Measurements from ENCODE around the gene FAM81A. TPM values are rescaled to one million over a fixed set of nuclear protein-coding genes. Genes with fewer than 3 reads are reported as not detected.
"Not testable (repeated sequence)": the region's sequence is repeated elsewhere in the genome, so short reads cannot be mapped to it uniquely, and the experiment has no call there.

Gene FAM81A
- total RNA-seq, 1 donor from 2014 or later: 1.3 TPM

- Histone ChIP-seq H3K4me3 (no peak overlapping the region), H3K4me1 (no peaks in the 10 kb centered on the region), H3K27me3 (no peaks in the 10 kb centered on the region), H3K36me3 (no peaks in the 10 kb centered on the region), H3K27ac (no peak overlapping the region), H3K9me3 (no peaks in the 10 kb centered on the region)
- no peak for TF ChIP-seq CTCF (IDR thresholded peaks at IDR 0.05)
- DNase-seq (no peak), ATAC-seq (no peak)
- intact Hi-C loops (cut with DNase I): no loop called here
Measured at GRCh38 chr15:59521443-59521842, 83.5 kb downstream of the FAM81A start.

- H3K4me3 ChIP-seq: no peak overlapping the region
- ATAC-seq: no peak
- H3K27me3 ChIP-seq: no peaks in the 10 kb centered on the region
- H3K36me3 ChIP-seq: no peaks in the 10 kb centered on the region
- H3K27ac ChIP-seq: no peak overlapping the region
- intact Hi-C loops (cut with DNase I): no loop called here
- no peak for TF ChIP-seq CTCF (IDR thresholded peaks at IDR 0.05)
- H3K4me1 ChIP-seq: no peaks in the 10 kb centered on the region
- no peaks in the 10 kb centered on the region for H3K9me3 ChIP-seq
- no peak for DNase-seq
Measured at GRCh38 chr15:59522988-59523461, 85.0 kb downstream of the FAM81A start.

GRCh38 chr15:59523702-59524101 is 85.7 kb downstream of the FAM81A start:
- Histone ChIP-seq H3K36me3 (no peaks in the 10 kb centered on the region), H3K27me3 (no peaks in the 10 kb centered on the region), H3K9me3 (no peaks in the 10 kb centered on the region), H3K27ac (no peak overlapping the region), H3K4me3 (no peak overlapping the region), H3K4me1 (no peaks in the 10 kb centered on the region)
- no peak for DNase-seq
- ATAC-seq: no peak
- intact Hi-C loops (cut with DNase I): no loop called here
- no peak for TF ChIP-seq CTCF (IDR thresholded peaks at IDR 0.05)

- intact Hi-C loops (cut with DNase I): no loop called here
- H3K27me3 ChIP-seq: no peaks in the 10 kb centered on the region
- no peaks in the 10 kb centered on the region for H3K9me3 ChIP-seq
- TF ChIP-seq CTCF (IDR thresholded peaks at IDR 0.05): no peak
- H3K4me3 ChIP-seq: no peak overlapping the region
- peak; percentile 84 for ATAC-seq
- no peaks in the 10 kb centered on the region for H3K4me1 ChIP-seq
- no peak for DNase-seq
- no peak overlapping the region for H3K27ac ChIP-seq
- no peaks in the 10 kb centered on the region for H3K36me3 ChIP-seq
Measured at GRCh38 chr15:59524331-59524731, 86.3 kb downstream of the FAM81A start.

GRCh38 chr15:59526466-59526865 is 88.5 kb downstream of the FAM81A start:
- ATAC-seq; H3K9me3 ChIP-seq; H3K4me3 ChIP-seq; intact Hi-C loops (cut with DNase I); H3K27me3 ChIP-seq; DNase-seq; H3K4me1 ChIP-seq; H3K36me3 ChIP-seq; H3K27ac ChIP-seq: not testable (repeated sequence)

DNA sequence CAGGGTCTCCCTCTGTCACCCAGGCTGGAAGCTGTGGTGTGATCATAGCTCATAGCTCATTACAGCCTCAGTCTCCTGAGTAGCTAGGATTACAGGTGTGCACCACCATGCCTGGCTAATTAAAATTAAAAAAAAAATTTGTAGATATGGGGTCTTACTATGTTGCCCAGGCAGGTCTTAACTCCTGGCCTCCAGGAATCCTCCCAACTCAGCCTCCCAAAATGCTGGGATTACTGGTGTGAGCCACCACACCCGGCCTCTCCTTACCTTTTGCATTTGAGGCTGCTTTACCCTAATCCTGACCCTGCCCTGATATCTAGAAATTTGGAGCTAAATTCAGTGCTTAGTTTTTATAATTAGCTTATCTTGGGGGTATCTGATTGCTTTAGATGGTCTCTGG is 90.4 kb downstream of the FAM81A start:
- intact Hi-C loops (cut with DNase I): no loop called here
- no peaks in the 10 kb centered on the region for H3K27me3 ChIP-seq
- ATAC-seq: no peak

More for the DNA sequence above, 90.4 kb downstream of the FAM81A start:
- Histone ChIP-seq H3K36me3 (no peaks in the 10 kb centered on the region), H3K9me3 (no peaks in the 10 kb centered on the region), H3K4me1 (peaks cover 5% of the 10 kb centered on the region), H3K4me3 (no peak overlapping the region), H3K27ac (no peak overlapping the region)
- no peak for TF ChIP-seq CTCF (IDR thresholded peaks at IDR 0.05)
- DNase-seq: no peak
